Globus pallidus (tissue), 1 donor: ENCODE data around the gene TENM3.

Experiments used
- DNase-seq: peaks from one replicate; pipeline ENCODE4 v3.0.0-alpha.2; 2015; ENCODE audit warnings: low spot score

TENM3 gene

DNA sequence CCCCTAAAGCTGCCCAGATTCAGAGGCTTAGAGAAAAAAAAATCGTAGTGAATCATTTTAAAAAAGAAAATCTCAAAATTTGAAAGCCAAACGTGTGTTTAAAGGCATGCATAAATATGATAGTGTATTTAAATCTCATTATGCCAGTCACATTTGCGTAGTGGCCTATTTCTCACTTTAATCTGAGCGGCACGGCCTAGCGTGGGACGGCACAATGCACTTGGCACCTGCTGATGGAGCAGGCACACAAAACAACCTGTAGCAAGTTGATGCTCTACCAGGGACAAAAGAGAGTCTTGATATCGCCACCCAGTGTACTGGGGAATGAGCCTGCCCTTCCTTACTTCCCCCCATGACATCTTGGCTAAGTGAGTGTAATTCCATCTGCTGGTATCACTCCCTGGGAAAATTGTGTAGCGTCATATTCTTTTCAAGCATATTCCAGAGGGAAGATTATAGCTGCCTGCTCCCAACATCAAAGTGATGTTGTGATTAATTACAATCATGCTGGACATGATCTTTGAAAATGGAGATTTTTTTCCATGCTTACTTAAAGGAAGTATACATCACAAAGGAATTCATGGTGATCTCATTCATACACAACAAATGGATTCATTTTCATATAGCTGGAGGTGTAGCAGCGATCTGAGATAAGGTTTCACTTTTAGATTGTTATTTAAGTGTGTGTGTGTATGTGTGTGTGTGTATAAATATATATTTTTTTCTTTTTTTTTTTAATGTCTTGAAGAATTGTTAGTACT is 535.2 kb downstream of the TENM3 start:
- no peak for DNase-seq

DNA sequence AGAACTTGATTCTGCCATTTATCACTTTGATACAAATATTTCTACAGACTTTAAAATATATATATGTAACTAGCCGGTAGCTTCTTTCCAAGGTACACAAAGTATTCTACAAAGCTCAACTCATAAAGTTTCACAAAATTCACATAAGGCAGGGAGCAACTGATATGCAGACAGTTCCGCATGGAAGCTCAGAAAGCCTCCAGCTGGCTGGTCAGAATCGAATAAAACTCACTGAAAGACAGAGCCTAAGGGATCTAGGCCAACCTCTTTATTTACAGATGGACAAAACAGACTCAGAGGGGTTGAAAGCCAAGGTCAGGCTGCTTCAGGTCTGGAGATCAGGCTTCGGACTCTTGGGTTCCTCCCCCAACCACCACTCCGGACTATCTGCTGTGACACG is 543.8 kb downstream of the TENM3 start:
- no peak for DNase-seq

DNA sequence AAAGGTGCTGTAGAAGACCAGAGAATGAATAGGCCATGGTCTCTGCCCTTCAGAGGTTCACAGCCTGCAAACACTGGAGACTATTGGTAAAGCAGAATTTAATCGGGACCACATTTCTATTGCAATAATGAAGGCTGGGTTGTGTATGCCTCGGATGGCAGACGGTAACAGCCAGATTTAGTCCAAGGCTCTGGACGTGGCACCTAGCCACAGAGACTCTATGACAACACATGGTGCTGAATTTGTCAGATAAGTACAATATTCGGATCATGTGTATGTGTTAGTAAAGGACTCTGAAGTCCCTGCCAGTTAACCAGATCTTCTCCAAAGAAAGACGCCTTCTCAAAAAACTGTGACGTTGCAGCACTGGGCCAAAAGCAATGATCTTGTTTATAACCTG is 545.0 kb downstream of the TENM3 start:
- no peak for DNase-seq

DNA sequence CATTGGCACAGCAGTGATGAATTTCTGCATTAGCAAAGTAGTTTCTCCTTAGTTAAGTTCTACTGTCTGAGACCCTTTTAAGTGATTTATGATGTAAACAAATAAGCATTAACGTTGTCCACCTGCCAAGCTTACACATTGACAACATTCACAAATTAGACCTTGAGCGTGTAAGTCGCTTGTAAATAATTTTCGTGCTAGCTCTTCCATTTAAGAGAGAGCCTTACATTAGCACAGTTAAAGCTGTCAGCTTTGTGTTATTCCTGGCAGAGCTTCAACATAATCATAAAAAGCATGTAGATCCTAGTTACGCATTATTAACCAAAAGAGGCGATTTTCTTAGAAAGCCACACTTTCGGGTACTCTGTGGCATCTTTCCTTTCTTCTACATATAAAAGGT is 546.3 kb downstream of the TENM3 start:
- no peak for DNase-seq

DNA sequence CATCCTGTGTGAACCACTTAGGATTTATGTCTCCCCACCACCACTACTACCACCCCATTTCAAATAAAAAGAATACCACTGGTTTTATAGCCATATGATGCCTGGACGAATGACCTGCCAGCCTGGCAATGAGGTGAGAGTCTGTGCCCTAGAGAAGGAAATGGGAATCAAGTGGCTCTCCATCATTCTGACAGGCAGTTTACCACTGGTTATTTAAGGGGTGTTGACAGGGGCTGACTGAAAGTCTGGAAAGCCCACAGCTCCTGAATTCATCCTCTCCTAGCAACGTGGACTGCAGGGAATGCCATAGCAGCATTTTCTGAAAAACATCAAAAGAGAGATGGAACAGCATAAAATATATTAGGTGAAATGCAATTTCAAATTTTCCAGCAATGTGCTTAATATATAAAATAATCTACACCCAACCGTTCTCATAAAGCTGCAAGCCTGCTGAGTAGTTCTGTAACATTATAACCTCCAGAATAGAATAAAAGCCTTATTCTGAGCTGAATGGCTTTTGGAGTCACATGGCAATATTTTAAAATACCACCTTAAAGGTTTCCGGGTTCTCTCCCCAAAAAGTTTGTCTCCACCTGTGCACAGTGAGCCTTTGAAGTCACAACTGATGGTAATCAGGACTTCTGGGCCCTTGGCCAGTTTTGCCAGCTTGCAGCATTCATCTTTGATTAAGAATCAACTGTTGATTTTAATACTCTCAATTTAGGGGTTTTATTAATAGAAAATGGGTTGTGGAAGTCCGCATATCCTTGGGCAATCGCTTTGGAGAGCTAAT is 552.4 kb downstream of the TENM3 start:
- no peak for DNase-seq

DNA sequence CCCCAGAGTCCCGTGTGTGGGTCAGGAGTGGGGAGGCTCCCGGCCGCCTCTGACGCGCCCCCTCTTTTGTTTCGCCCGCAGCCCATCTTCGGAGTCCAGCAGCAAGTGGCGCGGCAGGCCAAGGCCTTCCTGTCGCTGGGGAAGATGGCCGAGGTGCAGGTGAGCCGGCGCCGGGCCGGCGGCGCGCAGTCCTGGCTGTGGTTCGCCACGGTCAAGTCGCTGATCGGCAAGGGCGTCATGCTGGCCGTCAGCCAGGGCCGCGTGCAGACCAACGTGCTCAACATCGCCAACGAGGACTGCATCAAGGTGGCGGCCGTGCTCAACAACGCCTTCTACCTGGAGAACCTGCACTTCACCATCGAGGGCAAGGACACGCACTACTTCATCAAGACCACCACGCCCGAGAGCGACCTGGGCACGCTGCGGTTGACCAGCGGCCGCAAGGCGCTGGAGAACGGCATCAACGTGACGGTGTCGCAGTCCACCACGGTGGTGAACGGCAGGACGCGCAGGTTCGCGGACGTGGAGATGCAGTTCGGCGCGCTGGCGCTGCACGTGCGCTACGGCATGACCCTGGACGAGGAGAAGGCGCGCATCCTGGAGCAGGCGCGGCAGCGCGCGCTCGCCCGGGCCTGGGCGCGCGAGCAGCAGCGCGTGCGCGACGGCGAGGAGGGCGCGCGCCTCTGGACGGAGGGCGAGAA is 556.5 kb downstream of the TENM3 start:
- no peak for DNase-seq

DNA sequence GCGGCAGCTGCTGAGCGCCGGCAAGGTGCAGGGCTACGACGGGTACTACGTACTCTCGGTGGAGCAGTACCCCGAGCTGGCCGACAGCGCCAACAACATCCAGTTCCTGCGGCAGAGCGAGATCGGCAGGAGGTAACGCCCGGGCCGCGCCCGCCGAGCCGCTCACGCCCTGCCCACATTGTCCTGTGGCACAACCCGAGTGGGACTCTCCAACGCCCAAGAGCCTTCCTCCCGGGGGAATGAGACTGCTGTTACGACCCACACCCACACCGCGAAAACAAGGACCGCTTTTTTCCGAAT is 557.0 kb downstream of the TENM3 start:
- no peak for DNase-seq

DNA sequence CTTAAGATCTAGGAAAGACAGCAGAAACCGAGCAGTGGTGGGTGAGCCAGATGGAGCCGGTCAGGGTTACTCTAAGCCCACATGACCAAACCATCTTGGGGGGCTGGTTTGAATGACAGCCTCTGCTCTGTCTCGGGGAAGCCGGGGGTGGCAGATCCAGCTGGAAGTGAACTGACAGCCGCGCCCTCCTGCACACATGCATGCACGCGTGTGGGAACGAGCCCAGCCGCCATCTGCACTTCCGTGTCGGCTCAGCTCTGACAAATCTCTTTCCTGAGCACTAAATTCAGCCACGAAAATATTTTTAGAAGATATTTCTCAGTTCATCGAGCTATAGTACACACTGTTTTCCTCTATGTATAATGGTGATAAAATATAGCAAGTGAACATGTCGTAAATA is 558.4 kb downstream of the TENM3 start:
- no peak for DNase-seq

DNA sequence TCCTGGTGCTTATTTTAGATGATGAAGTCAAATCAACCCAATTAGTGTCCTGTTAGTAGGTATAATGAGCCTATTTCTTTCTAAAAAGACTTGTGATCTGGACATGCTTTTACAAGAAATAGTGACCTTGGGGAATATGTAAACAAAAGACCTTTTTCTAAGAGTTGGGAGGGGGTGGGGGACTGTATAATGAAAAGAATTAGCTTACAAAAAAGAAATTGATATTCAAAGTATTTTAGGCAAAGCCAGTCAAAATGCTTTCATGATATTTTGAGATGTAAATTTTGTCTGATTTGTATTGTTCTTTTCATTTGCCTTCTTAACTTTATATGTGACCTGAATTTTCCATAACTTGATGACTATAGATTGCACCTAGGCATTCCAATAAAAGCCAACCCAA is 559.4 kb downstream of the TENM3 start:
- no peak for DNase-seq

DNA sequence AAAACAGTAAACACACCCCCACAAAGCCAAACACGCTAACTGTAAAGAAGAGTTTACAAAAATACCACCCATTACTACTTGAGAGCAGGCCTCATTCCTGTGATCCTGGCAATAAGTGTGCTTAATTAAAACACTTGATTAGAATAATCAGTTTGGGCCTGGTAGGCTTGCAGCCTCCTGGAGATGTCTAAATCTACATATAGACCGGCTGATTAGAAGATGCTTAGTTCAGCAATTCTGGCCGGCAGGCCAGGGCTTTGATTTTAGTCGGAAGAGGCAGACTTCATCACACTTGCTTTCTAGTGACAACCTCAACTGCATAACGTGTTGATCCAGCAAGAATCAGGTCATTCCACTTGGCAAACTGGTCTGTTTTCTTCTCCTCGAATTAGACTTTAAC is 560.0 kb downstream of the TENM3 start:
- no peak for DNase-seq

DNA sequence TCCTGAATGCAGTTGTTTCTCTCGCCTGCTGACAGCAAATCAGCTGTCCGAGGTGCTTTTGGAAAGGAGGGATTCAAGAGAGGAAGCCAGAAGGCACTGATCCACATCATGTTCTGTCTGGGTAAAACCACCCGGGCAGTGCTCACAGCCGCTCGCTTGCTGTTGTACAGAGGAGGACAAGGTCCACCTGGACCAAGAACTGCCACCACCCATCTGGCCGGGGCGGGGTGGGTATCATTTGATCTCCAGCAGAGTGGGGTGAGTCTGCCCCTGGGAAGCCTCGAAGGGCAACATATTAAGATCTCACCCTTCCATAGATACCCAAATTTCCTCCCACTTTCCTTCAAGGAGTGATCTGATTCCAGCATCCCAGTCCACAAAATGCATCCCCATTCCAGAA is 560.9 kb downstream of the TENM3 start:
- DNase-seq: no peak

DNA sequence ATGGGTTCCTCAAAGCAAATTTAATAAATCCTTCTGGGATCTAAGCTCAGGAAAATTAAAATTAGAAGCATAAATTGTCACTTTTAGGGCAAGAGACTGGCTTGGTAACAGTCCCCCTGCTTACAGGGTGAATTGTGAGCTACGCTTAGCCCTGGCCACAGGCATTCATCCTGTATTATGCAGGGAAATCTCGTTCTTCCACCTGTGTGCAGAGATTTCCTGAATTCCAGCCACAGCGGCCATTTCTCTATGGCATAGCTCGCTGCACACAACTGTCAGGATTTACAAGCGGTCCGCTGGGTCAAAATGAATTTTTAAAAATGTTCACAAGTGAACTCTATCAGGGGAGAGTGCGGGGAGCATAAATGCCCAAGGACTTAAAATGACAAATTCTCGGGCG is 562.1 kb downstream of the TENM3 start:
- no peak for DNase-seq

DNA sequence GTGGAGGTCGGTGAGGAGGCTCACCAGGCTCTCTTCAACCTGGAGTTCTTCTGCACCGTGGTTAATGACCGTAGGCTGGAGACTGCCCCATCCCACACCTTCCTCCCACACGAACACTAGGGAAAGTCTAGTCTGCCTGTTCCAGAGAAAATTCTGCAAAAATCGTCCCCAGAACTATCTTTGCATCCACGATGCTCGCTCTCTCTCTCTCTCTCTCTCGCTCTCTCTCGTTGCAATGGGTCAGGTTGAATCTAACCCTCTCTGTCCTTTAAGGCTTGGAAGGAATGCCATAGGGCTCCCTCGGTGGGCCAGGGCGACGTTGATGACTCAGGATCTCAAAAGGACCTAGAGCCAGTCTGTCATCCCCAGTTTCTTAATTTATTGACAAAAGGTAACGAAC is 562.5 kb downstream of the TENM3 start:
- no peak for DNase-seq

DNA sequence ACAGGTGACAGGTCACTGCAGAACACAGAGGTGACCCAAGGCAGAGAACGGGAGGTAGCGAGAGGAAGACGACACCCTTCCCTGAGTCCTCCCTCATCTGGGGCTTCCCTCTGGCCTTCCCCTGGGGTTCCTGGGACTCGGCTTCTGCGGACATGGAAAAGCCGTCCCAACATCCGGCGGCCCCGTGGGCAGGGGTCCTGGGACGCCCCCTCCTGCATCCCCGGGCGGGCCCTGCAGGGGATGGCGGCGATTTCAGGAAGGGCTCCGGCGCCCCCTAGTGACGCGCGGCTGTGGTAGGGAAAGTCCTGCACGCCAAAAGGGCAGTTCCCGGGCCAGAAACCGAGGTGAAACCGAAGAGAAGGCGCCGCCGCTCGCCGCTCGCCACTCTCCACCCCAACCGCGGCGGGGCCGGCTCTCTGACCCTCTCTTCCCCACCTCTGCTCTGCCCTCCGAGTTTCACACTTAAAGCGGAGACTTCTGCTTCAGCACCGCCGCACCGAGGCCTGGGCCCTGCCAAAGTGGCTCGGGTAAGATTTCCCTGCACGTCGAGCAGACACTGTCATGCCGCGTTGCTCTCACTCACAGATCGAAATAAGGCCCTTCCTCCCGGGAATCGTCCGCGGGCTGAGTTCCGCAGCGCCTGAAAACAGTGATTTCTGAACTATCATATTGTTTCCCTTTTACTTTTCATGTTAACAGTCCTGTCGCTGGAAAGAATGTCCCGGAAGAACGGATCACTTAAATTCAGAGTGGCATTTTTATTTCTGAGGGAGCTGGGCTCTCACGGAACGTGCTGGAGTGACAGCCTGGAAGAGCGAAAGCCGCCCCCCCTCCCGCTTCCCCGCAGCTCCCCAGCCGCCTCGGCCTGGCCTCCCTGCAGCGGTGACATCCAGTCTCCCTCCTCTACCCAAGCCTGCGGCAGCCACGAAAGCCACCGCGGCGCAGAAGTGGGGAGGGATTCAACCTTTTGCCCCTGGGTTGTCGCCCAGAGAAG is 563.4 kb downstream of the TENM3 start:
- peak; percentile 50 for DNase-seq

DNA sequence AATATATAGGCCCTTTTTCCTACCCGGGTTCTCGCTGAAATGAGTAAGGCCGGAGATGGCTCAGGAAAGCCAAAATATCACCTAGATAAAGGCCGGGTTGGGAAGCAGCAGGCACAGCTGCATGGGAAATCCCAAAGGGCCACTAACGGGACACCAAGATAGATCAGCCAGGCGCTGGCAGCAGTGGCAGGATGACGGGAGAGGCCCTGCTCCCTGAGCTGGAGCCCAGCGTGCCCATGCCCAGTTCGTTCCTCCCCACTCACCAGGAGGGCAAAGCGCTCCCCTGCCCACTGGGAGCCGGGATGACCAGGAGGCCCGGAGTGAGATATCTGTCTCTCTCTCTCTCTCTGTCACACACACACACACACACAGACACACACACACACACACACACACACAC is 564.1 kb downstream of the TENM3 start:
- no peak for DNase-seq

DNA sequence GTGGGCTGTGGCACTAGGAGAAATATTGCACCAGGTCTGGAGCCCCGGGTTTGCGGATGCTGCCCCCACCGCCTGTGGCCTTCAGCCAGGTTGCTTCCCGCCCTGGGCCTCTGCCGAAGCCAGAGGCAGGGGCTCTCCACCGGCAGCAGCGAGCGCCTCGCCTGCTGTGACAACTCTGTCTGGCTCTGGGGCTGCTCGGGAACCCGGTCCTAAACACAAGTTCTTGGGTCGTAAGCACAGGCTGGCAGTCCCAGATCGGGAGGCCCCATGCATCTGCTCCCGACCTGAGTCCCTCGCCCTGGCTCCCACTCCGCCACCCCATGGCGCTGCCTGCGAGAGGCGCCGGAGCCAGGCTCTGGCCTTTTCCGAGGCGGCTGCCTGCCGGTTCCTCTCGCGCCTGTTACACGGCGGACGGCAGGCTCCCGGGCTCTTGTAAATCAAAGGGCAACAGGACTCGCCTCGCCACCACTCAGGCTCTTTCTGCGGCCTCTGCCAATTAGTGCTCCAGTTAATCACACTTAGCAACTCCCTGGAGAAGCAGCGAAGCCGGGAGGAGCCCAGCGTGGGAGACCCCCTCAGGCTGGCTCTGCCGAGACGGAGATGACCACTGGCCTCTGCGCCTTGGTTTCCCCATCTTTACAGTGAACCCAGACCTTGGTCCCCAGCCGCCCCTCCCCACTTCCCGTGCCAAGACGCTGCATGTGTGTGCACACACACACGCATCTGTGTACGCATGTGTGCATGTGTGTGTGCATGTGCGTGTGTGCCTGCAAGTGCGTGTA is 564.8 kb downstream of the TENM3 start:
- no peak for DNase-seq

DNA sequence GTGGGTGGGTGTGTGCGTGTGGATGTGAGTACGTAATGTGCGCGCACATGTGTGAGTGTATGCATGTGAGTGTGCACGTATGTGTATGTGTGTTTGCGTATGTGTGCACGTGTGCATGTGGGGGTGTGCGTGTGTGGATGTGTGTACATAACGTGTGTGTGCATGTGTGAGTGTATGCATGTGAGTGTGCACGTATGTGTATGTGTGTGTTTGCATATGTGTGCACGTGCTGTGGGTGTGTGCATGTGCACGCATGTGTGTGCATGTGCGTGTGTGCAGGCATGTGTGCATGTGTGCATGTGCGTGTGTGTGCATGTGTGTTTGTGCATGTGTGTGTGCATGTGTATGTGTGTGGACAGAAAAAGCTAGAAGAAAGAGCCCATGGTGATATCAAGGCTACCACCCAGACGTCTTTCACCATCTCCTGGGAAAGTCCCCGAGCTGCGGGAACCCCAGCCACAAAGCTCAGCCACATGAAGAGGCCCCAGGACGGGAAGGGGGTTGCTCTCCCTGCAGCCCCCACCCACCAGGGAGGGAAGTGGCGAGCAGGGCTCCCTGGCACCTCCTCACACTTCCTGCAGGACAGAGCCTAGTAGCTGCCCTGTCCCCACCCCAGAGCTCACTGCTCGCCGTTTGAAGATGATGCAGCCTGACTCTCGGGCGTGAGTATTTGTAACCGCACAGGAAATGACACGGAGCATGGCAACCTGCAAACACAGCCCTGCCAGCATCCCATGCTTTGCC is 565.6 kb downstream of the TENM3 start:
- no peak for DNase-seq

DNA sequence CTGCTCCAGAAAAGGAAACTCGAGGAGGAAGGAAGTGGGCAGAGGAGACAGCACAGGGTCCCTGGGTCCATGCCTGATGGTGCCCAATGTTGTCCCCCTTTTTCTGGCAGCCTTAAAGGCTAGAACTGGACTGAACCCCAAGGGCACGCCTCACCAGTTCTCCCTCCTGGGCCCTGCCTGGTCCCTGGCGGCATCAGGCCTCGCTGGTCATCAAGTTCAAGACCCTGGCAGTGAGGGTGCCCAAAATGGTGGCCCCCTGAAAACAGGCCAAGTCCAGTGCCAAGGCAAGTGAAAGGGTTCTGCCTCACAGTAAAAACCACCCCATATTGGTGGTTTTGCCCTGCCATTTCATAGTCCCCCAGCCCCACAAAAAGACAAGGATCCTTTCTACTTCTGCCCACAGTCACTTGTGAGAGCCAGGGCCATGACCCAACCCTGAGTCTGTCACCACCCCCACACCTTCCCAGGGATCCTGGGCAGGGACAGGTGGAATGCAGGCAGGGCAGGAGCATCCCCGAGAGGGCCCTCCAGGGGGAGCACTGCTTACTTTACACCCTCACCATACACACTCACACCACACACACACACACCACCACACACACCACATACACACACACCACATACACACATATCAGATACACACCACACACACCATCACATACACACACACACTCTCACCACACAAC is 566.4 kb downstream of the TENM3 start:
- DNase-seq: no peak

DNA sequence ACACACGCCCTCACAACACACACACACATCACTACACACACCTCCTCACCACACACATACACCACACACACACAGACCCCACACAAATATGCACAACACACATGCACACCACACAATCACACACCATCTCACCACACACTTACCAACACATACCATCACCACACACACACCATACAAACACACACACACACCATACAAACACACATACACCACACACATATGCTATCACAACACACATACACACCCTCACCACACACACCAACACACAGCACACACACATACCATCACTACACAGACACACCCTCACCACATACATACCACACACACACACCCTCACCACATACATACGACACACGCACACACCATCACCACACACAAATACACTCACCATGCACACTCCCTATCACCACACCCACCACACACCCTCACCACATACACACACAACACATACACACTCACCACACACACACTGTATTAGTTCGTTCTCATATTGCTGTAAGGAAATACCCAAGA is 567.0 kb downstream of the TENM3 start:
- DNase-seq: no peak

DNA sequence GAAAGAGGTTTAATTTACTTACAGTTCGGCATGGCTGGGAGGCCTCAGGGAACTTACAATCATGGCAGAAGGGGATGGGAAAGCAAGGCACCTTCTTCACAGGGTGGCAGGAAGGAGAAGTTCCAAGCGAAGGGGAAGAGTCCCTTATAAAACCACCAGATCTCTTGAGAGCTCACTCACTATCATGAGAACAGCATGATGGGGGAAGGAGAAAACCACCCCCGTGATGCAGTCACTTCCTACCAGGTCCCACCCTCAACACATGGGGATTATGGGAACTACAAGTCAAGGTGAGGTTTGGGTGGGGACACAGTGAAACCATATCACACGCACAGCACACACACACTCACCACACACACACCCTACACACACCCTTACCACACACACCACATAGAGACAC is 569.7 kb downstream of the TENM3 start:
- DNase-seq: no peak
